Activated CD8-positive, alpha-beta T cell treated with anti-CD3 and anti-CD28 coated beads, Interleukin-2, amount 10 ng/mL, durations not matched to agents 7 days and 5 days (primary cell): Measurements from ENCODE around the gene PIK3AP1. TPM values are rescaled to one million over a fixed set of nuclear protein-coding genes. Genes with fewer than 3 reads are reported as not detected.
"Not testable (repeated sequence)": the region's sequence is repeated elsewhere in the genome, so short reads cannot be mapped to it uniquely, and the experiment has no call there.

ENCODE experiments used
- ATAC-seq: fragments of 150-1000 bp; cut with Tn5 transposase; one replicate; pipeline ENCODE4 v1.10.0; 2021; ENCODE audit warnings: moderate library complexity
- CTCF ChIA-PET: fragments of 350-600 bp; sonication (Branson Sonifier 250); formaldehyde crosslinking; loops from one replicate; lab custom pipeline; 2021; ENCODE audit warnings: antibody characterized with exemption; lab: Charles Lee
- POLR2A ChIA-PET: fragments of 350-600 bp; sonication (Branson Sonifier 250); formaldehyde crosslinking; loops from one replicate; lab custom pipeline; 2021; ENCODE audit warnings: antibody characterized with exemption; lab: Charles Lee
- DNase-seq: peaks from one replicate; pipeline ENCODE4 v3.0.0-alpha.2; 2020
- H3K27ac Mint-ChIP-seq: one replicate; pipeline ENCODE4 v1.8.0; 2021; ENCODE audit warnings: mild to moderate bottlenecking, mixed read lengths
- H3K27me3 Mint-ChIP-seq: one replicate; pipeline ENCODE4 v1.8.0; 2021; ENCODE audit warnings: low read depth, mixed read lengths
- H3K36me3 Mint-ChIP-seq: one replicate; pipeline ENCODE4 v1.8.0; 2021; ENCODE audit warnings: low read depth, mixed read lengths
- H3K4me1 Mint-ChIP-seq: one replicate; pipeline ENCODE4 v1.8.0; 2021; ENCODE audit warnings: low read depth, mixed read lengths
- H3K4me3 Mint-ChIP-seq: one replicate; pipeline ENCODE4 v1.8.0; 2021; ENCODE audit warnings: mild to moderate bottlenecking, mixed read lengths
- H3K9me3 Mint-ChIP-seq: one replicate; pipeline ENCODE4 v1.8.0; 2022; ENCODE audit warnings: mixed read lengths; ENCODE audit not compliant: insufficient read depth
- total RNA-seq, 2 experiments: library from RNA; stranded (reverse); gene quantifications; one replicate each; pipeline ENCODE4 v1.2.3, GENCODE V29; 2021

The PIK3AP1 gene
- total RNA-seq = 1 to 10 TPM; 6.2 to 6.8 TPM

- peak within 1 kb of the TSS; percentile 90 for H3K4me3 Mint-ChIP-seq
- POLR2A ChIA-PET = interaction anchor here (0.7 kb wide), 1 partner anchor 12 kb away, joined by 3 read pairs; no protein-coding TSS in a partner anchor
- DNase-seq = peak; percentile 52
- H3K27ac Mint-ChIP-seq = peak within 1 kb of the TSS; percentile 93
- H3K9me3 Mint-ChIP-seq = no peaks in the 10 kb centered on the region
- H3K4me1 Mint-ChIP-seq = peaks cover 38% of the 10 kb centered on the region
- peak; percentile 90 for ATAC-seq
- H3K36me3 Mint-ChIP-seq = no peaks in the 10 kb centered on the region
- CTCF ChIA-PET = interaction anchor here (0.8 to 1.1 kb wide), 2 partner anchors 79 to 207 kb away, joined by 3 read pairs; partner anchors contain the start of gene TLL2
- H3K27me3 Mint-ChIP-seq = peaks cover 9% of the 10 kb centered on the region
Observed at GRCh38 chr10:96720422-96721206, at the start of gene PIK3AP1. Gene PIK3AP1 (minus strand): TSS chr10:96720514. CDS start chr10:96720394, 120 bp downstream.

- CTCF ChIA-PET = interaction anchor here (0.7 kb wide), 1 partner anchor 11 kb away, joined by 3 read pairs; no protein-coding TSS in a partner anchor
- ATAC-seq = no peak
- Mint-ChIP-seq H3K36me3 (no peaks in the 10 kb centered on the region), H3K4me3 (no peak overlapping the region), H3K27ac (no peak overlapping the region), H3K27me3 (no peaks in the 10 kb centered on the region), H3K4me1 (peaks cover 2% of the 10 kb centered on the region), H3K9me3 (peaks cover 11% of the 10 kb centered on the region)
- POLR2A ChIA-PET = no interaction called here
- no peak for DNase-seq
Observed at GRCh38 chr10:96768136-96768535, 47.8 kb upstream of the PIK3AP1 start.

- DNase-seq = no peak
- H3K27ac Mint-ChIP-seq = no peak overlapping the region
- ChIA-PET CTCF (interaction anchor here (0.7 kb wide), 1 partner anchor 11 kb away, joined by 3 read pairs; no protein-coding TSS in a partner anchor), POLR2A (no interaction called here)
- no peak overlapping the region for H3K4me3 Mint-ChIP-seq
- no peaks in the 10 kb centered on the region for H3K27me3 Mint-ChIP-seq
- no peaks in the 10 kb centered on the region for H3K36me3 Mint-ChIP-seq
- H3K9me3 Mint-ChIP-seq = peaks cover 9% of the 10 kb centered on the region
- no peak for ATAC-seq
- peaks cover 2% of the 10 kb centered on the region for H3K4me1 Mint-ChIP-seq
Observed at GRCh38 chr10:96767611-96768010, 47.3 kb upstream of the PIK3AP1 start.

GRCh38 chr10:96765406-96766240 is 45.3 kb upstream of the PIK3AP1 start:
- ChIA-PET POLR2A (no interaction called here), CTCF (interaction anchor here (1.0 kb wide), 1 partner anchor 259 kb away, joined by 3 read pairs; no protein-coding TSS in a partner anchor)
- peak; percentile 100 for ATAC-seq
- Mint-ChIP-seq H3K4me3 (no peak overlapping the region), H3K27me3 (peaks cover 4% of the 10 kb centered on the region), H3K36me3 (no peaks in the 10 kb centered on the region), H3K4me1 (peaks cover 2% of the 10 kb centered on the region), H3K9me3 (no peaks in the 10 kb centered on the region), H3K27ac (no peak overlapping the region)
- DNase-seq = peak; percentile 83

- CTCF ChIA-PET = interaction anchor here (0.8 to 2.2 kb wide), 6 partner anchors 18 to 273 kb away, joined by 3 to 19 read pairs (median 4); no protein-coding TSS in a partner anchor
- peaks cover 7% of the 10 kb centered on the region for H3K27me3 Mint-ChIP-seq
- H3K9me3 Mint-ChIP-seq = no peaks in the 10 kb centered on the region
- ATAC-seq = no peak
- DNase-seq = no peak
- H3K36me3 Mint-ChIP-seq = no peaks in the 10 kb centered on the region
- no peak overlapping the region for H3K4me3 Mint-ChIP-seq
- H3K4me1 Mint-ChIP-seq = peaks cover 2% of the 10 kb centered on the region
- no peak overlapping the region for H3K27ac Mint-ChIP-seq
- POLR2A ChIA-PET = interaction anchor here (1.0 kb wide), 1 partner anchor 68 kb away, joined by 3 read pairs; no protein-coding TSS in a partner anchor
Observed at GRCh38 chr10:96764425-96765060, 44.2 kb upstream of the PIK3AP1 start.

- no peak overlapping the region for H3K27ac Mint-ChIP-seq
- ATAC-seq (peak; percentile 51), DNase-seq (no peak)
- H3K27me3 Mint-ChIP-seq = peaks cover 17% of the 10 kb centered on the region
- H3K9me3 Mint-ChIP-seq = no peaks in the 10 kb centered on the region
- peaks cover 8% of the 10 kb centered on the region for H3K4me1 Mint-ChIP-seq
- no peak overlapping the region for H3K4me3 Mint-ChIP-seq
- no peaks in the 10 kb centered on the region for H3K36me3 Mint-ChIP-seq
- POLR2A ChIA-PET = no interaction called here
- CTCF ChIA-PET = interaction anchor here (0.6 kb wide), 1 partner anchor 118 kb away, joined by 3 read pairs; no protein-coding TSS in a partner anchor
Observed at GRCh38 chr10:96758423-96758822, 38.1 kb upstream of the PIK3AP1 start.

- no peak overlapping the region for H3K27ac Mint-ChIP-seq
- ChIA-PET POLR2A (interaction anchor here (0.6 kb wide), 1 partner anchor 110 kb away, joined by 3 read pairs; no protein-coding TSS in a partner anchor), CTCF (interaction anchor here (1.1 kb wide), 1 partner anchor 269 kb away, joined by 3 read pairs; no protein-coding TSS in a partner anchor)
- no peaks in the 10 kb centered on the region for H3K9me3 Mint-ChIP-seq
- H3K4me3 Mint-ChIP-seq = no peak overlapping the region
- H3K36me3 Mint-ChIP-seq = no peaks in the 10 kb centered on the region
- ATAC-seq (no peak), DNase-seq (no peak)
- peaks cover 20% of the 10 kb centered on the region for H3K27me3 Mint-ChIP-seq
- H3K4me1 Mint-ChIP-seq = peaks cover 8% of the 10 kb centered on the region
Observed at GRCh38 chr10:96756111-96756903, 36.0 kb upstream of the PIK3AP1 start.

- H3K27ac Mint-ChIP-seq = no peak overlapping the region
- POLR2A ChIA-PET = no interaction called here
- CTCF ChIA-PET = no interaction called here
- DNase-seq (no peak), ATAC-seq (no peak)
- peaks cover 11% of the 10 kb centered on the region for H3K27me3 Mint-ChIP-seq
- H3K36me3 Mint-ChIP-seq = no peaks in the 10 kb centered on the region
- peaks cover 8% of the 10 kb centered on the region for H3K4me1 Mint-ChIP-seq
- H3K4me3 Mint-ChIP-seq = no peak overlapping the region
- H3K9me3 Mint-ChIP-seq = no peaks in the 10 kb centered on the region
Observed at GRCh38 chr10:96753956-96754355, 33.6 kb upstream of the PIK3AP1 start.

GRCh38 chr10:96752375-96752774 is 32.1 kb upstream of the PIK3AP1 start:
- Mint-ChIP-seq H3K27ac (no peak overlapping the region), H3K27me3 (peaks cover 11% of the 10 kb centered on the region), H3K36me3 (no peaks in the 10 kb centered on the region), H3K4me1 (peaks cover 11% of the 10 kb centered on the region), H3K4me3 (no peak overlapping the region), H3K9me3 (no peaks in the 10 kb centered on the region)
- POLR2A ChIA-PET = interaction anchor here (0.7 kb wide), 1 partner anchor 639 kb away, joined by 3 read pairs; no protein-coding TSS in a partner anchor
- CTCF ChIA-PET = no interaction called here
- DNase-seq (no peak), ATAC-seq (no peak)

GRCh38 chr10:96750316-96750715 is 30.0 kb upstream of the PIK3AP1 start:
- H3K27ac Mint-ChIP-seq, H3K4me3 Mint-ChIP-seq, ATAC-seq, H3K9me3 Mint-ChIP-seq, DNase-seq, H3K36me3 Mint-ChIP-seq, POLR2A ChIA-PET: not testable (repeated sequence)
- H3K27me3 Mint-ChIP-seq = peaks cover 14% of the 10 kb centered on the region
- CTCF ChIA-PET = interaction anchor here (2.1 kb wide), 1 partner anchor 109 kb away, joined by 7 read pairs; no protein-coding TSS in a partner anchor
- peaks cover 11% of the 10 kb centered on the region for H3K4me1 Mint-ChIP-seq
